NAMALWA (cell line): ENCODE data around the gene PHYKPL.
A peak's percentile ranks its signal among the peaks of the same experiment; 100 is the strongest.

ENCODE experiments used
- DNase-seq: peaks from one replicate; pipeline ENCODE4 v3.0.0-alpha.2; 2015; ENCODE audit warnings: low spot score

The PHYKPL gene

DNA sequence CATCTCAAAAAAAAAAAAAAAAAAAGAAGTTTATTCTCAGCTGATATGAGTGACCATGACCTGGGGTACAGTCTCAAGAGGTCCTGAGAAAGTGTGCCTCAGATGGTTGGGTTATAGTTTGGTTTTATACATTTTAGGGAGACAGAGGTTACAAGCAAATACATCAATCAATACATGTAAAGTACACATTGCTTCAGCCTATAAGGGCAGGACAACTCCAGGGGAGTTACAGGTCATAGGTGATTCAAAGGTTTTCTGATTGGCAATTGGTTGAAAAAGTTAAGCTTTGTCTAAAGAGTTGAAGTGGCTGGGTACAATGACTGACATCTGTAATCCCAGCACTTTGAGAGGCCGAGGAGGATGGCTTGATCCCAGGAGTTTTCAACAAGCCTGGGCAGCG lies 43.2 kb downstream of the PHYKPL start:
- no peak for DNase-seq

DNA sequence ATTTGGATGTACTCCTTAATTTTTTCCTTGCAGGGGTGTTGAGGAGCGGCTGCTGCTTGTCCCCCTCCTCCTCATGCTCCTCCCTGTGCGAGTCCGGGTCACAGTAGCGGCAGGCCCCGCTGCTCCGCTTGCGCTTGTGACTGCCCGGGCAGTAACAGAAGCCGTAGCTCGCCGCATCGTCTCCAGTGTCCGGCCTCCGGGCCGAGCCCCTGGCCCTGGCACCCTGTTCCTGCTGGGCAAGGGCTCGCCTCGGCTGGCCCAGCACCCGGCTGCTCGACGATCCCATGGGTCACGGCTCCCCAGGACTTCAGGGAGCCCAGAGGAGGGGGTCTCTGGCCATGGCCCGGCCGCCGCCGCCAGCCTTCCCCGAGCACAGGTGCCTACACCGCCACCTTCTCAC lies 45.6 kb downstream of the PHYKPL start, which contains the start of gene GMCL2:
Gene GMCL2, minus strand, starts transcription at position 358 of the 400 bp plus-strand sequence. Its CDS starts 72 bp downstream, at position 286.
- no peak for DNase-seq

DNA sequence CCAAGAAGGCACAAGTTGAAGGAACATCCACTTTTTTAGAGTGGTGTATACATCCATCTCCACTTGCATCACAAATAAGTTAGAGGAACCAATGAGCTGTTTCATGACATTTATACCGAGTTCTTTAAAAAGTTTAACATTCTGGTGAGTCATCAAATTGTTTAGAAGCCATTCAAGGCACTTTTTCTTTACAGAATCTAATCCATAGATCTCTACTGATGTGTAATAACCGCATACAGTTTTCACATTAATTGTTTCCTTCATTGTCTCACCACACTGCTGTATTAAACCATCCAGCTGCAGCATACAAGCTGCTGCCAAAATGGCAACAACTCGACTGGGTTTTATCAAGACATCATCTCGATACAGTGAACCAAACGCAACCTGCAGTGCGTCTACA lies 46.2 kb downstream of the PHYKPL start:
- no peak for DNase-seq

DNA sequence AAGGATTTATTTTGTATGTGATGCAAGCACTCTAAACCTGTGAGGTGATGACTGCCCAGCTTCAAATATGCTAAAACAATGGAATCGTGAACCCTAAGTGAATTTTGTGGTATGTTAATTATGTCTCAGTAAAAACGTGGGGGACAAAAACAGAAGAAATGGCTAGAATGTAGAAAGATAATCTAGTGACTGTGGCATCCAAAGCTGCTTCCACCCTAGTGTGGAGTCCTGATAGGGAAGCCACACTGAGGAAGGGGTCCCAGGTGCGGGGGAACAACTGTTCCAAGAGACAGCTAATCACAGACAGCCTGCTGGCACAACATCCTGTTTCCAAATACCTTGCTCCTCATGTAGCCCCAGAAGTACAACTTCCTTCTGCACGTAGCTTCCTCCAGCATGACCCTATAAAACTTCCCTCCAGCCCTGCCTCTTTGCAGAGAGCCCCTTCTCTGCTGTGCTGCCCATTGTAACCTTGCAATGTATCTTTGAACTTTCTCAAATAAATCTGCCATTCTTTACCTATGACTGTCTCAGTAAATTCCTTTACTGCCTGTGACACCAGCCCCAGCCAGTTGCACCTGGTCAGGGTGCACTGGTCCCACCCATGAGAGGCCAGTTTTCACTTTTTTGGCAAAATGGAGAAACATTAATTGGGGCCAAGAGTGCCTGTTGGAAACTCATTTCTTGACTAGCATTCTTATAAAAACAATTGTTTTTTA lies 50.3 kb downstream of the PHYKPL start:
- no peak for DNase-seq

DNA sequence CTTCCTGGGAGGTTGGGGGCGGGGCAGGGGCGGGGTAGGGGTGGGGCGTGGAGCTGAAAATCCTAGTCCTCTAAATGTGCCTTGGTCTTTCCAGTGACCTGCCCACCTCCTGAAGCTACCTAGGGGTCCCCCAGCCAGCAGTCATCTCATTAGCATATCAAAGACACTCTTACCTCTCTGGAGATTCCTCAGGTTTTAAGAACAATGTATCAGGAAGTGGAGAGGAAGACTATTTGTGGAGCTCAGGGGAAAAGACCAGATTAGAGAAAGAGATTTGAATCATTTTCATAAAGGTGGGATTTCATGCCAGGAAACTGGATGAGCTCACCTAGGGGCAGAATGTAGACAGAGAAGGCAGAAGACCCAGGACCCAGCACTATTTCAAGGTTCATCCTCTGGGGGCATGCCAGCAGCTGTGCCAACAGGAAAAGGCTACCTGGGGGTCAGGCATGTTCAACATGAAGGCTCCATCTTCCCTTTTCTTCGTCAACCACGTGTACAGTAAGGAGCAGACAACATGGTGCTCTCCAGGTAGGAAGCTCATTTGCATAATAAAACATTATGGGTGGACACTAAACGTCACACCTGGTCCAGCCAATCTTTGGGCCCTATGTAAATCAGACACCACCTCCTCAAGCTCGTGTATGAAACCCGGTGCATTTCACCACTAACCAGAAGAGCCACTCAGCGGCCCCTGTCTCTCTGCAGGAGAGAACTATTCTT lies 52.3 kb downstream of the PHYKPL start:
- peak; percentile 28 for DNase-seq

DNA sequence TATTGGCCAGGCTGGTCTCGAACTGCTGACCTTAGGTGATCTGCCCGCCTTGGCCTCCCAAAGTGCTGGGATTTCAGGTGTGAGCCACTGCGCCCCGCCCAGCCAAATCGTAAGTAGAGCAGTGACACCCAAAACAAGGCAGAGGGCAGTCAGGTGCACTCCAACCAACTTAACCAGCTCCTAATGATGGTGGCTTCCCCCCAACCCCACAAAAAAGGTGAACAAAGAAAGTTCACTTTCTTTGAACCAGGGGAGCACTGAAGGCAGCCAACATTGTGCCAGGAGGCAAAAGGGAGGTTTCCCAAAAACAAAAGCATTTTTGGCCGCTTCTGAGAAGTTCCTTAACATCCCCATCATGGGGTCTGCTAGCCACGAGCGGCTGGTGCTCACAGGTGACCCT lies 55.0 kb downstream of the PHYKPL start:
- DNase-seq, result no peak

DNA sequence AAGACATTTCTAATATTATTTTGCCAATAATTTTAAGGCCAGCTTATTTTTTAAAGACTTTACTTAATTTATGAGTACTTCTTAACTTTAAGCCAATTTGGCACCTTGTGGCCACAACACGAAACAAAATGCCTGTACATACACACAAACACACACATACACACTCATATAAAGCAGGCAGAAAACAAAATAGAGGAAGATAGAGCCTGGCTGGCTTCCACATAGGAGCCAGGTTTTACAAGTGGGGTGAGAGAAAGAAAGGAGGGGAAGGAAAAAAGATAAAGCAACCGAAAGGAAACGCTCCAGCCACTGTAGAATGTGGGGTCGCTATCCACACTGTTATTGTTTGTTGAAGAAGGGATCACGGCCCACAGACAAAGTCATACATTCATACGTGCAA lies 55.8 kb downstream of the PHYKPL start:
- no peak for DNase-seq

DNA sequence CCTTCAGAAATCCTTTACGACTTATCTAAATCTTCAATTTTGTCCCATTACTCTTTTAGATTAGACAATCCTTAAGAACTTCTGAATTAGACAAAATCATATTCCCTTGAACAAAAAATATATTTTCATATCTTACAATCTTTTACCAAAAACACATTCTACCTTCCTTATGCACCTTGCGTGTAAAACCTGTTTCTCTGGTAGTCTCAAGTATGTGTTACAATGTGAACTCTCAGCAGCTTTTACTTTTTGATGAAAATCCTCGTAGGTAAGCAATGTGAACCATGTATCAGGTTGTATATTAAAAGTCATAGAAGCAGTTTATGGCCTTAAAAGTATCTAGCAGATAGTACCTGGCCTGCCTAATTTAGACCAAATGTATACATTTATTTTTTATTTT lies 58.1 kb downstream of the PHYKPL start:
- no peak for DNase-seq

DNA sequence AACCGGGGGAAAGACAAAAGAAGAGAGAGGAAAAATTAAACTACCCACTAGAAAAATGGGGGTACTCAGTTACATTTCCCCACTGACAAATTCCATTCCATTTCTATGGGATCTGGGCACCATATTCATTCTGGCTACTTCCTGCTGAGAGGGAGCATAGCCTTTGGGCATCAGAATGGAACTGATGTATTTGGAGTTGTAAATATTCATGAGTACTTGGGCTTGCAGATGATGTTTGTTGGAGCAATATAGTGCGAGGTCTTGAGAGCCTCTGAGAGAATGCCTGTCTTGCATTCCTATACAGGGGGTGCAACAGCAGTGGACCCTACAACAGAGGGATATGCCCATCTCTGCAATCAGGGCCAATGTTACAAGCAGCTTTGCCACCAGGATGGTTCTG lies 62.1 kb downstream of the PHYKPL start:
- no peak for DNase-seq

DNA sequence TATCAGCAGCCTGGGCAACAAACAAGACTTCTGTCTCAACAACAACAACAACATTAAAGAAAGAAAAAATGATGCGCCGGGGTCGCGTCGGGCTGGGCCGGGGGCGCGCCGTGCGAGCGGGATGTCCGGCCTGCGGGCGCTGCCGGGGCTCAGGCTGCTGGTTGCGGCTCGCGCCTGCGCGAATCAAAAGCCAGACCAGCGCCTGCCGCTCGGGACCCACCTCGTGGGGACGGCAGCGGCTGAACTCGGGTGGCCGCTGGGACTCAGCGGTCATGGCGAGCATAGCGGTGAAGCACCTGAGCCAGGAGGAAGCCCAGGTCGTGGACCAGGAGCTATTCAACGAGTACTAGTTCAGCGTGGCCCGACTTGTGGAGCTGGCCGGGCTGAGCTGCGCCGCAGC lies 67.0 kb downstream of the PHYKPL start:
- no peak for DNase-seq

DNA sequence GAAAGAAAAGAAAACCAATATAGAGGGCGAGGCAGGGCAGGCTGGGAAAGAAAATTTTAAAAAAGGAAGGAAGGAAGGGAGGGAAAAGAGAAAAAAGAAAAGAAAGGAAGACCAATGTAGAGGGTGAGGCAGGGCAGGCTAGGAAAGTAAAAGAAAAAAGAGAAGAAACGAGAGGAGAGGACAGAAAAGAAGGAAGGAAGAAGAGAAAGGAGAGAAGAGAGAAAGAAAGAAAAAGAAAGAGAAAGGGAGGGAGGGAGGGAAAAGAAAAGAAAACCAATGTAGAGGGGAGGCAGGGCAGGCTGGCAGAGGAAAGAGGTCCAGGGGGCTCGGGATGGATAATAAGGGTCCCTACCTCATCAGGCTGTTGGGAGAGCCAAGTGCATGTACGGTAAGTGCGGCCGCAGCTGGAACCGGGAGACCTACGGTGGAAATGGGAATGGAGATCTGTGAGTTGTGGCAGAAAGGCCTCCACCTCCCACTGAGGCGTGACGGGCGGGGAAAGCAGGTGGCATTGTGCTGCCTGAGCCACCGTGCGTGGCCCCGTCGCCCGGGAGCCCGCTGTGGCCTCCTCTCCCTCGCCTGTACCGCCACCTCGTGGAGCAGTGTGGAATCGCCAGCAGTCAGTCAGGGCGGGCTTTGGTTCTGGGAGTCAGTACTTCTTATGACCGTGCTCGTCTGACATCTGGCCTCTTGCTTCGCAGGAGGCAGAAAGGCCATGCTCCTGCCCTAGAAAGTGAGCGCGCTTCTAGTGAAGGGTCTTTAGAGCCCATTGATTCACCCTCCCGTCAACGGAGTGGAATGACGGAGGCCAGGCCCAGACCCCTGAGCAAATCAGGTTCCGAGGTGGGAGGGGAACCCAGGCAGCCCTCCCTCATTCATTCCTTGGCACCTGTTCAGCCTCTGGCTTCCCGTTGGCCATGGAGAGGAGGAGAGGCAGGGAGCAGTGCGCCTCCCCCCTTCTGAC lies 68.5 kb downstream of the PHYKPL start:
- DNase-seq, result peak; percentile 96

DNA sequence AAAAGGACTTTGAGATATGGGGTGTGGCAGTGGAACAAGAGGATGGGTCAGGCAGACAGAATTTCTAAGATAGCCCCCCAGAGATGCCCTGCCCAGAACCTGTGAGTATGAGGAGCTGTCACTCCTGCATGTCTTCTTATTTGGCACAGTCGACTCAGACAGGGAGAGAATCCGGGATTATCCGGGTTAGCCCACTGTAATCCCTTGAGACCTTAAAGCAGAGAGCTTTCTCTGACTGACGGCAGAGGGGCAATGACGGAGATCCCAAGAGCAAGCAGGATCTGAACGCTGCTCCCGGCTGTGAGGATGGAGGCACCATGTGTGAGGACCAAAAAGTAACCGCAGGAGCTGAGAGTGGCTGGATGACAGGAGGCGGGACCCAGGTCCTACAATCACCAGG lies 70.1 kb downstream of the PHYKPL start:
- DNase-seq, result no peak

DNA sequence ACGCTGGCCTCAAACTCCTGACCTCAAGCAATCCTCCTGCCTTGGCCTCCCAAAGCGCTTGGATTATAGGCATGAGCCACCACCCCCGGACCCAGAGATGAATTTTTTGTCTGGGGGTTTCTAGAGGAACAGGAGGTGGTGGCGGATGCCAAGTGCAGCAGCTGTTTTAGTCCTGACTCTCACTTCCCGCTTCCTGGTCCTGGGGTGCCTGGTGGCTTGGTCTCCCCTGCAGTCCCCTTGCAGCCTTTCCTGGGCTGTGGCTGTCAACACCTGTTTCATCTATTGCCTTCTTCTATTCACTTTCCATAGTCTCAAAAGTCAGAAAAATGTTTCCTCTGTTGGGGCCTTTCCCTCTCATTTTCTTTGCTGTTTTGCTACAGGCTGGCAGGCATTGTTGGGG lies 72.4 kb downstream of the PHYKPL start:
- DNase-seq, result no peak
